NCI-H1694 treated with DMSO at 0.1 percent for 48 hours (cell line): ENCODE data around the gene UBE2R2.
"Not testable (repeated sequence)": the region's sequence is repeated elsewhere in the genome, so short reads cannot be mapped to it uniquely, and the experiment has no call there.

ENCODE experiments used
- DNase-seq: peaks from one replicate; lab custom pipeline; 2025; lab: John Stamatoyannopoulos, UW

The UBE2R2 gene

GRCh38 chr9:33843312-33843961, 26.5 kb downstream of the UBE2R2 start:
- DNase-seq = no peak

GRCh38 chr9:33846231-33846630, 29.3 kb downstream of the UBE2R2 start:
- DNase-seq = no peak

GRCh38 chr9:33847894-33848205, 30.9 kb downstream of the UBE2R2 start:
- DNase-seq = not testable (repeated sequence)

- DNase-seq = no peak
Measured at GRCh38 chr9:33850267-33850629, 33.3 kb downstream of the UBE2R2 start.

GRCh38 chr9:33850677-33851076, 33.7 kb downstream of the UBE2R2 start:
- DNase-seq = no peak

GRCh38 chr9:33851301-33851700, 34.3 kb downstream of the UBE2R2 start:
- no peak for DNase-seq

GRCh38 chr9:33852216-33852826, 35.4 kb downstream of the UBE2R2 start:
- DNase-seq = no peak

- no peak for DNase-seq
Measured at GRCh38 chr9:33856247-33856646, 39.3 kb downstream of the UBE2R2 start.

GRCh38 chr9:33858423-33858822, 41.5 kb downstream of the UBE2R2 start:
- no peak for DNase-seq

- no peak for DNase-seq
Measured at GRCh38 chr9:33860200-33860871, 43.4 kb downstream of the UBE2R2 start.

- no peak for DNase-seq
Measured at GRCh38 chr9:33861917-33862453, 45.0 kb downstream of the UBE2R2 start.

GRCh38 chr9:33863027-33863426, 46.1 kb downstream of the UBE2R2 start:
- DNase-seq = not testable (repeated sequence)

- no peak for DNase-seq
Measured at GRCh38 chr9:33867747-33868439, 50.9 kb downstream of the UBE2R2 start.

- peak; percentile 20 for DNase-seq
Measured at GRCh38 chr9:33868440-33868973, 51.5 kb downstream of the UBE2R2 start.

- not testable (repeated sequence) for DNase-seq
Measured at GRCh38 chr9:33869243-33869642, 52.3 kb downstream of the UBE2R2 start.

GRCh38 chr9:33877727-33878489, 60.9 kb downstream of the UBE2R2 start:
- no peak for DNase-seq

GRCh38 chr9:33878691-33879366, 61.9 kb downstream of the UBE2R2 start:
- no peak for DNase-seq

- no peak for DNase-seq
Measured at GRCh38 chr9:33880211-33881089, 63.5 kb downstream of the UBE2R2 start.

GRCh38 chr9:33881635-33882034, 64.7 kb downstream of the UBE2R2 start:
- DNase-seq = no peak
